Hippocampal formation (tissue), 2 donors: ENCODE measurements around the gene ANO3.

Experiments used
- DNase-seq, 2 donors: peaks; one replicate each; lab custom pipeline; 2025; lab: John Stamatoyannopoulos, UW

The ANO3 gene

DNA sequence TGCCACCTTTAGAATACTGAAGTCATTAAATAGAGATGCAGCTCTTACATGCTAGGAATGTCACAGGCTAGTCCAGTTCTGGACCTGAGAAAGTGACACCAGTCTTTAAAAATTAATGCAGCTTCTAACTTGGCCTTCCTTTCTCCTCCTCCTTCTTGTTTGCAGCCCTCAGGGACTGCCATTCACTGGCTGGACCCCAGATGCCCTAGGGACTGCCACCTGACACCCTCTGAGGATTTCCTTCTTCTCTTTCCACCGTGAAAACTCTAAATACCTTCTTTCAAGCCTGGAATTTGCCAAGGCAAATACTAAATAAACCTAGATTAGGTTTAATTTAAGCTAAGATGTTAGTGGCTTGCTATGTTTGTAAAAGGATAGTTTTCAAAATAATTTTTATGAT lies 161.7 kb downstream of the ANO3 start:
- no peak for DNase-seq

DNA sequence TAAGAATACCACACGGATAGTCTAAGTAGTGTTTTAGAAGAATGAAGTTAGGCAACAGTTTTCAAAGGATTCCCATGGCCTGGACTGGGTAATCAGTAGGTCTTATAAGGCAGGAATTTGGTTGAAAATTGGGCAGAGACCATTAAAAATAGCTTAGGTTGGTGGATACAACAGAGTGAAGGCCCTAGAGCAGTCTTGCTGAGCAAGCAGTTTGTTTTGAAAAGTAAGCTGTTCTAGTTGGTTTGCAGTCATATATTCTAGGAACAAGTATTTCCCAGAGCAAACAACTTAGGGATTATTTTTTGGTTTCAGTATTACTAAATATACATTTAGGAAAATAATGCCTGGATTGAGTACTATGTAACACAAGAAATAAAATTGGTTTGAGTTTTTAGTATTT lies 175.3 kb downstream of the ANO3 start:
- no peak for DNase-seq

DNA sequence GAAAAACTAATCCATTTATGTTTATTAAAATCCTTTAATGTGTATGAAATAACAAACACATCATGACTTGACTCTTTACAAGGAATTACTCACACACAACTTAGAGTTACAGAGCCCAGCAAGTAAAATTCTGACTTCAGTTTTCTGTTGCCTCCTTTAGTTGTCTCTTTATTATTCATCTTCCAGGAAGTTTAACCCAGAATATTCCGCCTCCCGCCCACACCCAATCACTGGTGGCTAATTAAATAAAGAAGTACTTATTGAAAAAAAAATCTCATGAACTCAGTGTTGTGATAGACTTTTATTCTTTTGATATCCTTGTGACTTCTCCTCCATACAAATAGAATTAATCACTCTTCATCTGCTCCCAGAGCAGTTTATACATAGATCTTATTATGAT lies 178.2 kb downstream of the ANO3 start:
- no peak for DNase-seq

DNA sequence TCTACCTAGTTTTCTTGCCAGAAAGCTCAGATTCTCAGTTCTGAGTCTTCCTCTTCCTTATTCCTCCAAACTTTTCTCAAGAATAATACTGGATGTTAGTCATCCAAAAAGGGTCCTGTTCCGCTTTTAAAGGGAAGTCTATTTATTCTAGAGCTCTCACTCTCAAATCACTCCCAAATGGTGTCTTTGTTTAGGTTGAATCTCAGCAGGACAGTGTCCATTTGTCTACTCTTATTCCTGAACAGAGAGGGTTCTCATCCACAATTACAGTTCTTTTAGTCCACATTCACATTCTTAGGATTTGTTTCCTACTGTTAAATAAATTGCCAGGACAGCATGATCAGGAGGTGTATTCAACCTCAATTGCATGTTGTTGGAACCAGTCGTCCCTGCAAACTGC lies 178.8 kb downstream of the ANO3 start:
- no peak for DNase-seq

DNA sequence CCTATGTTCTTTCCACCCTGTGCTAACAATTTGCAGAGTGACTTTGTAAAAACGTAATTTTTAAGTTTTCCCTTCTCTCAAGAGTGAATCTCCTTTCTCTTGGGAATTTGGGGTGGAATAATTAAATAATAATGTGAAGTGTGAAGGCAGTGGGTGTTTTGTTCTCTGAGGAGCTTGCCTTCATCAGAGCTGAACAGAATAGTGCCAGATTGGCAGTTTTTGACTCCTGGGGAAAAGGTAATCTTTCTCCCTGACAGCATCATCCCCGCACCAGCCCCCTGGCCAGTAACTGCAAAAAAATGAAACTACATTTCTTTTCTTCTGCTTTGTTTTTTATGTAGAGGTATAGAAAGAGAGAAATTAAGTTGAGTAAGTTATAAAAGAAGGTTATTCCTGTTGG lies 180.3 kb downstream of the ANO3 start:
- no peak for DNase-seq

DNA sequence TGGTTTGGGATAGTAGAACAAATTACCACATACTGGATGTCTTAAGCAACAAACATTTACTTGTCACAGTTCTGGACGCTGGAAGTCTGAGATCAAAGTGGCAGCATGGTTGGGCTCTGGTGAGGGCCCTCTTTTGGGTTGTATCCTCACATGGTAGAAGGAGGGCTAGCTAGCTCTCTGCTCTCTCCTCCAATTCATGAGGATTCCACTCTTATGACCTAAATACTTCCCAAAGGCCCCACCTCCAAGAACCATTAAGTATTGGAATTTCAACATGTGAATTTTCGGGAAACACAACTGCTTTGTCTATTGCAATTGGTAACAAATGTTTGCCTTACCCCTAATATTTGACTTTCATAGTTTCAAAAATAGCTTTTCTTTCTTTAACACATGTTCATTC lies 187.5 kb downstream of the ANO3 start:
- no peak for DNase-seq

DNA sequence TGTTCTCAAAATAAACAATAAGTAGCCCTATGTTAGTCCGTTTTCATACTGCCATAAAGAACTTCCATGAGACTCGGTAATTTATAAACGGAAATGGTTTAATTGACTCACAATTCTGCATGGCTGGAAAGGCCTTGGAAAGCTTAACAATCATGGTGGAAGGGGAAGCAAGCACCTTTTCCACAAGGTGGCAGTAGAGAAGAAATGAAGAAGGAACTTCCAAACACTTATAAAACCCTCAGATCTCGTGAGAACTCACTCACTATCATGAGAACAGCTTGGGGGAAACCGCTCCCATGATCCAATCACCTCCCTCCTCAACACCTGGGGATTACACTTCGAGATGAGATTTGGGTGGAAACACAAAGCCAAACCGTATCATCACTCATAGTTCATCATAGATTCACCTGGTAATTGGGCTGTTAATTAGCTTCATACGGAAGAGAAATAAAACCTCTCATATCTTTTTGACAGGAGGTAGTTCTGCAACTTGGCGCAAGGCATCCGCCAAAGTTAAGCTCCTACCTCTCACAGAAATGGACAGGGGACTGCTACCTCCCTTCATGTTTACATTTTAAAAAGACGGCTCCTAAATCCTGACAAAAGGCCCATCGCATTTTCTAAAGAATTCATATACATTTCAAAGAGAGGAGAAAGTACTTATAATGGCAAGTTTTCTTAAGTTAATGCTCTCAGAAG lies 191.1 kb downstream of the ANO3 start:
- no peak for DNase-seq

DNA sequence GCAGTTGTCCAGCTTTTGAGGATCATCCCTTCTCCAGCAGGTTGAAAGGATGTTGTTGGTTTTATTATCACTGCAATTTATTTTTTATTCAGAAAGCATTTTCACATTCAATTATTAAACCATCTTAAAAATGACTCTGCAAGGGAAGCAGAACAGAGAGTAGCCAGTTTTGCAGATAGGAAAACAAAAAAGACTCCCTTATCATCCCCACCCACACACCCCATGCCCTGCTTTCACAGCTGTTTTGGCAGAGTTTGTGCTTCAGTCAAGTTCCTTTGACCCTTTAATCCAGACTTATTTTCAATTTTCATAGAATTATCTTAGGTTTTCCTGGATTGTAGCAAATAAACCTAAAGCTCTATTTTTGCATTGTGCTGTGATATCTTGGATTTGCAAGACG lies 195.8 kb downstream of the ANO3 start:
- no peak for DNase-seq

DNA sequence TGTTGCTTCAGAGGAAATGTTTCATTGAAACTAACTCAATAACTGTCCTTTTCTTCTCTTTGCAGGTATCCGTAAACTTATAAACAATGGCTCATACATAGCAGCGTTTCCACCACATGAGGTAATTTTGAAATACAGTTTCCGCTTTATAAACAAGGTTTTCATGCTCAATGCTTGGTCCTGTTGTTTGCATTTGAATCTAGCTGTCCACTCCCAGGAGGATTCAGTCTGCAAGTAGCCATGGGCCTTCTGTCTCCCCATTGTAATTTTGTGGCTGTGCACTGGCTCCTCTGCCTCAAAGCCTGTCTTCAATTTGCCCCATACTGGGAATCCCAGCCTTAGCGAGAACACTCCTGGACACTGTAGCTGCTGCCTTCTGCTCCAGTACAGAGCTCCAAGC lies 205.4 kb downstream of the ANO3 start:
- no peak for DNase-seq

DNA sequence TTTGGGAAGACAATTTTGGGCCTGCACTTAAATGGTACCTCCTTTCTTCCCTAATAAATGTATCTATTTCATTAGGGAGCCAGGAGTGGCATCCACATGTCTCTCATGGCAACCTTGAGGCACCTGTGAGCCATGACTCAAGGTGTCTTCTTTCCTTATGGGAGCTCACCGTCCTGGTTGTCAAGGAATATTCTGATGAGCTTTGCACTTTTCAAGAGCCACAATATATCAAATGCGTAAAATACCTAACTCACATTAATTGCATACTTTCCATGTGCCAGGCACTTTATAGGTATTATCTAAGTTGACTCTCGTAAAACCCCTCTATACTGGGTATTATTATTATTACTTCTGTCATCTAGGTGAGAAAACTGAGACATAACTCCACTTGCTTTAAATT lies 207.6 kb downstream of the ANO3 start:
- no peak for DNase-seq

DNA sequence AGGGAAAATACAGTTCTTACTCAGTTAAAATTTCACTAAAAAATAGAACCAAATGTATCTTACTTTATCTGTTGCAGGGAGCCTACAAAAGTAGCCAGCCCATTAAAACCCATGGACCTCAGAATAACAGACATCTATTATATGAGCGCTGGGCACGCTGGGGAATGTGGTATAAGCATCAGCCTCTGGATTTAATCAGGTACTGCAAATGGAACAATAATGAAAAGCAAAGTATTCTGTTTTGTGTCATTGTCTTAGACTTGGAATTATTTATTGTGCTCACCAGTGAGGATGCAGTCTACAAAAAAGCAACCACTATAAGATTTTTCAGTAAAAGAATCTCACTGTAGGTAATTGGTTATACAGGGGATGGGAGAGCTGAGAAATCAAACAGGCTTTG lies 209.9 kb downstream of the ANO3 start:
- DNase-seq: no peak

DNA sequence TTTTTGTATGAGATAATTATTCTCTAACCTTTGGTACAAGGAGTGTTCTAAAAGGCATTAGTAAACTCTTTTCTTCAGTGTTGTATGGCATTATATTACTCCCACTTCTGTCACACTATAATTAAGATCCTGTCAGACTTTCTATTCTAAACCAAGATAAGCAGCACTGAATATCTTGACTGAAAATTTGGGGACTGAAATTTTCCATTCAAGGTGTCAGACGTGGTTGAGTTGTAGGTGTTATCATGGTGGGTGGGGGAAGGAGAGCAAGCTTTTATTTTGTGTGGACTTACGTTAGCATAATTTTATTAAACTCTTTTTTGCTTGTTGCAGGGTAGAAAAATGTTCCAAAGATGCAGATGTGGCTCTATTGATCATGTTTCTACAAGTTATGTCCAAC lies 217.2 kb downstream of the ANO3 start:
- DNase-seq: no peak

DNA sequence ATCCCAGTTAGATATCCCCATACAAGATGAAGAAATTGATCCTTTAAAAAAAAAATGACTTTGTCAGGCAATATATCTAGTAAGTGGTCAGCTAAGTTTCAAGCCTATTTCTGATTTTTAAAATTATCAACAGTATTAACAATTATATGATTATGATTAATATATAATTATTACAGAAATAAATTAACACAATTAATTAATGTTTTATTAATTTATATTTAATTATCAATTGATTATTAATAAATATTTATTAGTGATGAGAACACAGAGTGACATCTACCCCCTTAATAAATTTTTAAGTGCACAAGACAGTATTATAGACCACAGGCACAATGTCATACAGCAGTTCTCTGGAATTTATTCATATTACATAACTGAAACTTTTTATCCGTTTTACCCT lies 218.1 kb downstream of the ANO3 start:
- DNase-seq: no peak

DNA sequence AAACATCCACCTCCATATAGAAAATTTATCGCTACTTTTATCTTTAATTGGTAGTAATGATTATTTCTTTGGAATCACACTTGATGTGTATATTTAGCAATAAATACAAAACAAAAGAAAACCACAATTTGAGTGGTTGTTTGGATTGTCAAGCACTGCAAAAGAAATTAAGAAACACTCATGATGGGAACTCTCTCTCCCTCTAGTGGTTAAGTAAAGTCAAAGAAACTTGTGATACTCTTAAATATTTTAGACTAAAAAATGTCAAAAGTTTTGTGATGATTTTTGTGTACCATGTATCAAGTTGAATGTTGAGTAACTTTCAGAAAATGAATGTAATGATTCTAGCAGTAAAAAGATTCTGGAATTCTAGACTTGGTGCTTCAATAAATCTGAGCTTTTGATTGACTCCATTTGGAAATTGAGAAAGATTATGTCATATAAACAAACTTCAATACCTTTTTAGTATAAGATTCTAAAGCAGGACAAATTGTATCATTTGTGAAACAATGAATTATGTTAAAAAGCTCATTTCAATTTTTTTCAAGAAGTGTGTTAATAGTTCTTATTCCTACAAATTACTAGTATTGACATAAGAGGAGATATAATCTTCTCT lies 219.4 kb downstream of the ANO3 start:
- no peak for DNase-seq

DNA sequence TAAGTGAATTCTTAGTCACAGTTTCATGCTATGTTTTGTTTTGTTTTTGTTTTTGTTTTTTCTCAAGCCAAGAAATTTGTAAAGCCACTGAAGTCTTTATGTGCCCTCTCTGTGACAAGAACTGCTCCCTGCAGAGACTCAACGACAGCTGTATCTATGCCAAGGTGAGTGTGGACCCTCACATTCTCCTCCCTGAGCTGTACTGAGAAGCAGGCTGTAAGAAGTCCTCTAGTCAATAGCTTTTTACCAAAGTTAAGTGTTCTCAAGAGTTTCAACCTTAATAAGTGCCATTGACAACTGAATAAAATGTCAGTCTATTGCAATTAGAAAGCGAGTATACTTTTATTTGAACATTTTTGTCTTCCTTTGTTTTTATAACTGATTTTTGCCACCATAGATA lies 221.3 kb downstream of the ANO3 start:
- no peak for DNase-seq

DNA sequence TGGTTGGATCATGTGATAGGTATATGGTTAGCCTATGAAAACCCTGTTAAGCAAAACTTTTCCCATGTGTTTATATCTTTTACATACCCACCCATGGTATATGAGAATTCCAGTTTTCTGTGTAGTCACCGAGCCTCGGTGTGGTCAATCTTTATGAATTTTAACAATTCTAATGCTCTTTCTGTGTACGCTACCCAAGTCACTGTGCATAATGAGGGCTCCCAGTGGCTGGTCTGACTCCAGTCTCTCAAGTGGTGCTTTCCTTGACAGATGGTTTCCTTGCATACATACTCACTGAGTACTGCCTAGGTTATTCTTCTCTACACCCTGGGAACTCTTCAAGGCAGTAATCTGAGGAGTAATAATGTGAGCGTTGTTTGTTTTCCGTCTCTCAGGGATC lies 222.5 kb downstream of the ANO3 start:
- no peak for DNase-seq

DNA sequence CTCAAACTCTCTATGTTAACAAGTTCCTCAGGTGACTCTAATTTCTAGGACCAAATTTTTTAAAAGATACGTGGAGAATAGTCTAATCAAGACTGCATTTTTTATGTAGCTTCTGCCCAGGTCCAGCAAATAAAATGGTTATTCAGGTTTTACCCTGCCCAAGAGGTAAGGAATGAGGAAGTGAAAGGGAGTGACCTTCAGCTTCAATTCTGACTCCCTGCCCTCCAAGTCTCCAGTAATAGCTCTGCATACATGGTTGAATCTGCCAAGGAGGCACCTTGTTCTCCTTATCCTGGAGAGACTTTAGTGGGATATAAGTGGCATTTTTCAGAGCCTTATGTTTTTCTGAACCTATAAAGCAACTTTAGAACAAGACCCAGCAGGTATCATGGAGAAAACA lies 224.7 kb downstream of the ANO3 start:
- no peak for DNase-seq

DNA sequence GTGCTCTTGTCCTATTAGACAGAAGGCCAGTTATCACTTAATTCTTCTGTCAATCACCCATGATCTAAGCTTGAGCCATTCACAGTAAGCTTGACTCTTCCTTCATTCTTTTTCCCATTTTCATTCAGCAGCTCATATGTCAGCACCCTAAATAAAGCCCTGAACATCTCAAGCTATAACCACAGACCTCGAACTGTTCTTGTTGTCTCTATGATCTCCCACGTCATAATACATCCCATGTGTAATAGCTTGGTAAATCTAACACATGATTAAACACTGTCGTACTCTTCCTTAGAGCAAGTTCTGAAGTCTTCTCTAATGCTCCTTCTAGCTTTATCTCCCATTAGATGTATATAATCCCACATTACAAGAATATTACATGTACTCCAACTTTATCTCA lies 225.7 kb downstream of the ANO3 start:
- DNase-seq: no peak

DNA sequence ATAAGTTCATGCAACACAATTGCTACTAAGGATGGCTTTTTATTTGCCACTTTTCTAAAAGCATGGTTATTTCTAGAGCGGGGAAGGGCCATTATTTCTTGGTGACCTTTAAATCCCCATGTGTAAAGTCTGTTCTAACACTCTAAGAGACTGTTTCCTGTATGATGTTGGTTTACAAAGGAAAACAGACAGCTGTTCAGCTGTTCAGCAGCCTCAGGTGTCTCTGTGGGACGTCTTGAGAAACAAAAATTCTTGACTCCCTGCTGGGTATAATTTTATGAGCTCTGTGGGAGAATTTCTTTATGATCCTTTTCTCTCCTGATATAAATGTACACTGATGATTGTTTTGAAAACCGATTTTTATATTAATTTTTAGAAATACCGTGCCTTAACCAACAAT lies 226.3 kb downstream of the ANO3 start:
- DNase-seq: no peak

DNA sequence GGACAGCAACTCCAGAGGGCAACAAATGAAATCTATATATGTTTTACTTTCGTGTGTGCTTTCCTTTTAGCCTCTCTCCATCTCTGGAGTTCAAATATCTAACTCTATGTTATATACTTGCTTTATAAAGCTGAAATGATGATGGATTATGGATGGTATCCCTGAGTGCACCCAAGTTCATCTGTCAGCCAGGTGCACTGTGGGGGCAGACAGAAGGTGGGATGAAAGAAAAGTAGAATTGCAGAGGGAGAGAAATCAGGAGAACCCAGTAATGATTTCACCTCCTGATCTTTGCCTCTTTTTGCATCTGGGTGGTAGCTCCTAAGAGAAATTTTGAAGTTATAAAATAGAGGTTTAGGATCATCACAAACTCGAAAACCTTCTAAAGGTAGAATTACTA lies 237.7 kb downstream of the ANO3 start:
- no peak for DNase-seq

DNA sequence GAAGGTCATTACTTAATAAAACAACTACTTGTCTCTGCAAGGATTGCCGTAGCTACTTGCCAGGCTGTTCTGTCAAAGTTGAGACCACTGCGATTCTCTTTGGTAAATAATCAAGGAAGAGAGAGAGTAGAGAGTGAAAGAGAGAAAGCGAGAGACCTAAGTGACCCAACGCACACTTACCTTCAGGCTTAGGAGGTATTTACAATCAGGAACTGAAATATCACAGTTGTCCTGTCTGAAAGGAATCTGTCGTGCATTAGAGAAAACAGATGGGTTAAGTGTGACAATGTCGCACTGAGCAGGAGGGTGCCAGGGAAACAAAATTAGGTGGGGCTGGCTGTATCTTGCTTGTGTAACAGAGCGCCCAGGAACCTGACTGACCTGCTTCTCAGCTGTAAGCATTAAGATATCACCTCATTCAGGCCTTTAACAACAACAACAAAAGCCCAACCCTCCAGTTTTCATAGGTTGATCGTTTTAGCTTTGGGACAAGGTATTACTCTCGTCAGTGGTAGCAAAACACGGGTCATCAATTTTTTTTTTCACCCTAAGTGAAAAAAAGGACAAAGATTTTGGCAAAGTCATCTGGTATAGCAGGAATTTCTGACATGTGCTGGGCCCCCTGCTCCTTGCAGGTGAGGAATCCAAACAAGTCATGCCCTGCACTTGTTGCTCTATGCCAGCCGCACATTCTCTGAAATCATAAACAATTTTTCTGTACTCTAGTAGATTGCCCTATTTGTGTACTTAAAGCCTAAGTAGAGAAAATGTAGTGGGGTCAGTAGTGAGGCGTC lies 240.1 kb downstream of the ANO3 start, which contains the start of gene MUC15:
Gene MUC15 (minus strand): TSS at position 403 of the 794 bp plus-strand sequence. CDS start 5,169 bp downstream, outside the sequence.
- DNase-seq: no peak

DNA sequence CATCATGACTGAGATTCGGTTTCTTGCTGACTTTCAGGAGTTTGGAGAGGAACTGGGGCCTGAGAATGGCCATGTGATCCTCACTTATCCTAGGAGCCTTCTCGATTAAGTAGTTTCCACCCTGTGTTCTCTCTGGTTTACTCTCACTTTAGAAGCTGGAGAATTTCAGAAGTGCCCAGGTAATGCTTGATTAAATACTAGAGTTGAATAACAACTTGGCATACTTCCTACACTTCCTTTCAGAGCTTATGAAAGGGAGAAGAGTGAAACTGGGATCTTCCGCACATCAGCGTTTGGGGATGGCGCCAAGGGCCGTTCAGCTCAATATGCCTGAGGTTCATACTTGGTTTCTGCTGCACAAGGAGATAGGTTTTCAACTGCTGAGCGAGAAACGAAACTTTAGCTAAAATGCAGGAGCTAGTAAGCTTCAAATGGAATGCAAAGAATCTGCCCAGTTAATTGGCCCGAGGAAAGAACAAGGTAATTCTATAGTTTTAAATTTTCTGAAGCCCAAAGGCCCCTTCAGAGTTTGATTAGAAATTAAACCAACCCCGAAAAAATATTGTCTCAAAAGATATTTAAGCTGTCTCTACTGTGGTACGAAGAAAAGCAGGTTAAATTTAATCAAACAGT lies 241.0 kb downstream of the ANO3 start:
- DNase-seq: no peak

DNA sequence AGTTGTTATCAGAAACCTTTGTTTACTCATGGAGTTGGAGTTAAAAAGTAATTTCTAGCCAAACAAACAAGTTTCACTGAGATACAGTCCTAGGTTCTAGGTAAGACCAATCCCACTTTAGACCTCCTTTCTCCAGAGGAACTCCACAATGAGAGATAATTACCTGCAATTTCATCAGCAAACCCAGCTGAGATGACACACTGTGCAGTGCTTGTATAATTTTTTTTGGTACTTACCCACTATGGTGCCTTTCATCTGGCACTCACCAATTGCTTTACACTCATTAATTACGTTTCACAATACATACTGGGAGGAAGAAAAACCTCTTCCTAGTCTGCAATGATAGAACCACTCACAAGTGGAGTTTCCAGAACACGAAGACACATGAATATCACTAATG lies 242.0 kb downstream of the ANO3 start:
- no peak for DNase-seq
